GM21717 (cell line): ENCODE measurements around the gene KIF21A.
A peak's percentile ranks its signal among the peaks of the same experiment; 100 is the strongest.
"Not testable (repeated sequence)": the region's sequence is repeated elsewhere in the genome, so short reads cannot be mapped to it uniquely, and the experiment has no call there.

Experiments used
- ATAC-seq: cut with Tn5 transposase; IDR thresholded peaks from one replicate; pipeline ENCODE4 v1.9.1; 2021; ENCODE audit warnings: mild to moderate bottlenecking, moderate library complexity; ENCODE audit not compliant: unreplicated experiment

Gene KIF21A

GRCh38 chr12:39443081-39443928, at the start of gene KIF21A:
TSS of gene KIF21A (minus strand) at chr12:39443120. CDS start at chr12:39442970, 150 bp downstream.
- ATAC-seq = peak; percentile 94

- no peak for ATAC-seq
These were observed 47.8 kb upstream of the KIF21A start for GRCh38 chr12:39490500-39491282.

GRCh38 chr12:39483597-39483996, 40.7 kb upstream of the KIF21A start:
- no peak for ATAC-seq

- ATAC-seq = no peak
These were observed 40.1 kb upstream of the KIF21A start for GRCh38 chr12:39483042-39483441.

- no peak for ATAC-seq
These were observed 34.0 kb upstream of the KIF21A start for GRCh38 chr12:39476894-39477293.

- ATAC-seq = no peak
These were observed 33.2 kb upstream of the KIF21A start for GRCh38 chr12:39476121-39476520.

- ATAC-seq = not testable (repeated sequence)
These were observed 32.2 kb upstream of the KIF21A start for GRCh38 chr12:39475136-39475535.

GRCh38 chr12:39467432-39467870, 24.5 kb upstream of the KIF21A start:
- peak; percentile 84 for ATAC-seq

GRCh38 chr12:39464976-39465695, 22.2 kb upstream of the KIF21A start:
- ATAC-seq = no peak

GRCh38 chr12:39461059-39461458, 18.1 kb upstream of the KIF21A start:
- no peak for ATAC-seq

- no peak for ATAC-seq
These were observed 16.1 kb upstream of the KIF21A start for GRCh38 chr12:39459027-39459434.

GRCh38 chr12:39451977-39452376, 9.1 kb upstream of the KIF21A start:
- ATAC-seq = no peak

GRCh38 chr12:39448038-39448437, 5.1 kb upstream of the KIF21A start:
- no peak for ATAC-seq

GRCh38 chr12:39443929-39444209, 949 bp upstream of the KIF21A start:
- ATAC-seq = no peak

GRCh38 chr12:39442831-39443080, 164 bp downstream of the KIF21A start:
- ATAC-seq = peak; percentile 32

GRCh38 chr12:39441963-39442830, 723 bp downstream of the KIF21A start:
- ATAC-seq = peak; percentile 32

- ATAC-seq = no peak
These were observed 1.5 kb downstream of the KIF21A start for GRCh38 chr12:39441189-39441962.

GRCh38 chr12:39440781-39441180, 2.1 kb downstream of the KIF21A start:
- no peak for ATAC-seq

GRCh38 chr12:39440101-39440500, 2.8 kb downstream of the KIF21A start:
- no peak for ATAC-seq

- no peak for ATAC-seq
These were observed 7.4 kb downstream of the KIF21A start for GRCh38 chr12:39435531-39435930.
